Fibroblast of lung (primary cell): ENCODE measurements around the gene ATG4C. TPM values are rescaled to one million over a fixed set of nuclear protein-coding genes. Genes with fewer than 3 reads are reported as not detected.

Source experiments
- DNase-seq, 2 donors: peaks; one replicate each; pipeline versions ENCODE4 v3.0.0 to v3.0.0-alpha.2; 2010; ENCODE audit warnings: low read depth in 2 of 2
- H2AFZ ChIP-seq: 2 replicates; pipeline ENCODE4 v1.5.1; 2012; ENCODE audit warnings: low read length, control low read depth, inconsistent platforms
- H3K27ac ChIP-seq: 2 replicates; pipeline ENCODE4 v1.5.1; 2011; ENCODE audit warnings: low read length, control low read depth; ENCODE audit not compliant: insufficient read depth
- H3K27me3 ChIP-seq: 2 replicates; pipeline ENCODE4 v1.5.1; 2011; ENCODE audit warnings: mild to moderate bottlenecking, low read length; ENCODE audit not compliant: control insufficient read depth, insufficient read depth
- H3K36me3 ChIP-seq: 2 replicates; pipeline ENCODE4 v1.5.1; 2011; ENCODE audit warnings: low read length; ENCODE audit not compliant: control insufficient read depth, insufficient read depth
- H3K4me1 ChIP-seq: 2 replicates; pipeline ENCODE4 v1.5.1; 2011; ENCODE audit warnings: low read length; ENCODE audit not compliant: control insufficient read depth, insufficient read depth; ENCODE audit errors: extremely low read depth
- H3K4me2 ChIP-seq: 2 replicates; pipeline ENCODE4 v1.5.1; 2011; ENCODE audit warnings: low read length, control low read depth; ENCODE audit not compliant: insufficient read depth; ENCODE audit errors: extremely low read depth
- H3K4me3 ChIP-seq, 4 experiments: fragments of 200-600 bp in 1 of 4; sonication (generic) in 1 of 4; replicated peaks in 1 of 4; 2 replicates each; pipeline ENCODE4 v1.5.1; 2011 to 2016; ENCODE audit warnings: low read length in 4 of 4, low read depth in 3 of 4, mild to moderate bottlenecking in 3 of 4, control low read depth in 2 of 4, inconsistent platforms in 1 of 4, mixed read lengths in 1 of 4; ENCODE audit not compliant: insufficient read depth in 1 of 4; ENCODE audit errors: control extremely low read depth in 1 of 4
- H3K79me2 ChIP-seq: 2 replicates; pipeline ENCODE4 v1.5.1; 2012; ENCODE audit warnings: mild to moderate bottlenecking, low read length, inconsistent platforms; ENCODE audit not compliant: control insufficient read depth, insufficient read depth
- H3K9ac ChIP-seq: 2 replicates; pipeline ENCODE4 v1.5.1; 2011; ENCODE audit warnings: mild to moderate bottlenecking, low read length, control low read depth; ENCODE audit not compliant: insufficient read depth
- H3K9me3 ChIP-seq: 2 replicates; pipeline ENCODE4 v1.5.1; 2012; ENCODE audit warnings: low read depth, low read length; ENCODE audit not compliant: control insufficient read depth, insufficient read depth
- H4K20me1 ChIP-seq: 2 replicates; pipeline ENCODE4 v1.5.1; 2011; ENCODE audit warnings: low read length; ENCODE audit not compliant: control insufficient read depth, insufficient read depth; ENCODE audit errors: extremely low read depth
- EZH2 ChIP-seq: IDR thresholded peaks from 2 replicates; pipeline ENCODE4 v1.5.1; 2012; ENCODE audit warnings: low read length, control low read depth, mild to moderate bottlenecking; ENCODE audit errors: missing control alignments
- polyA plus RNA-seq, 2 donors: library from polyadenylated mRNA; depleted of rRNA in 1 of 2; stranded (reverse) in 1 of 2; unstranded in 1 of 2; fragments of >200 nt; gene quantifications; 2 replicates each; pipeline ENCODE4 v1.2.1, GENCODE V29; 2011 to 2012; ENCODE audit warnings: missing spikeins in 1 of 2
- total RNA-seq: library from RNA; depleted of rRNA; stranded (reverse); fragments of >200 nt; gene quantifications from 2 replicates; pipeline ENCODE4 v1.2.1, GENCODE V29; 2014
- TF ChIP-seq, protein P1 (sequence below), 2 donors: IDR thresholded peaks in 1 of 2; conservative IDR thresholded peaks in 1 of 2; 1 replicate in 1 of 2; 2 replicates in 1 of 2; pipeline ENCODE4 v1.5.1; 2011 to 2012; ENCODE audit warnings: low read length in 2 of 2, control low read depth in 1 of 2, inconsistent platforms in 1 of 2, low read depth in 1 of 2, mild to moderate bottlenecking in 1 of 2

ATG4C gene
- total and polyA plus RNA-seq, 2 donors (not counting 1 experiment from before 2014, with no cell fraction given): 9.0 to 12.1 TPM

DNA sequence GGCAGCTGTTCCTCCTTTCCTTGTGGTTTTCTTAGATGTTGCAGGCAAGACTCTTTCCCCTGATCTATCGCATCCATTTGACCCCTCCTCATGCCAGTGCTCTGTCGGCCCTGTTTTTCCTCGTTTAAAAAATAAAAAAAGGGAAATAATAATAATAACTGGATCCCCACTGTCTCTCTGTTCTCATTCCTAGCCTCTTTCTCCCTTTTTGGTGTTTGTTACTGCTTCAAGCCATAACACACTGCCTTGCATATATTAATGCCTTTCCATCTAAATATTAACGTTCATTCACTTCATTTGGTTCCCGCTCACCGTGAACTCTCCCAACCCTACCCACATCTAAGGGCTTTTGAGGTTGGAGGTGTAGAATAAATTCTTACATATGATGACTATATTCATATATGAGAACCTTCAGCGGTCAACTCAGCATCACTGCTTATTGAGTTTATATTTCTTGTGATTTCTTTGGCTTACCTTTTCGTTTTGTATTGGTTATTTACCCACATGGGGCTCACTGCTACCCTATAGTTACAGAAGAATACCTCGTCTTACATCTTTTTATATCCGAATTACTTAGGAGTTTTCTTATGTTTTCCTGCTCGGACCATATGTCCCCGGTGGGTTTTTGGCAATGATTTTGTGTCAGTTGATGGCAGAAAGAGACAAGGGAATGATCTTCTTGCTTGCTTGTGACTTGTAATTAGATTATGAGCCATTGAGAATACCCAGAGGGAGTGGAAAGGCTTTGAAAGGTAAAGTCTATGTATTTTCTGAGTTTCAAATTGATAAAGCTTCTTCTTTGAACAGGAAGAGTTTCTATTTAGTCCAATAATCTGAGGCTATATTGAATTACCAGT lies 805 bp downstream of the ATG4C start:
- Histone ChIP-seq H3K4me1 (no peaks in the 10 kb centered on the region), H3K36me3 (no peaks in the 10 kb centered on the region), H4K20me1 (no peaks in the 10 kb centered on the region), H2AFZ (peak overlapping the region; percentile 100), H3K27ac (peak overlapping the region; percentile 94), H3K79me2 (peaks cover 4% of the 10 kb centered on the region), H3K9ac (peak overlapping the region; percentile 82), H3K4me3 (peak overlapping the region; percentile 80 to 99 (median 92)), H3K4me2 (peak overlapping the region; percentile 91), H3K9me3 (no peaks in the 10 kb centered on the region), H3K27me3 (no peaks in the 10 kb centered on the region)
- peak in 1 of 2 donors; percentile 38 for DNase-seq
- TF ChIP-seq EZH2: no peak
- TF ChIP-seq, protein P1, sequence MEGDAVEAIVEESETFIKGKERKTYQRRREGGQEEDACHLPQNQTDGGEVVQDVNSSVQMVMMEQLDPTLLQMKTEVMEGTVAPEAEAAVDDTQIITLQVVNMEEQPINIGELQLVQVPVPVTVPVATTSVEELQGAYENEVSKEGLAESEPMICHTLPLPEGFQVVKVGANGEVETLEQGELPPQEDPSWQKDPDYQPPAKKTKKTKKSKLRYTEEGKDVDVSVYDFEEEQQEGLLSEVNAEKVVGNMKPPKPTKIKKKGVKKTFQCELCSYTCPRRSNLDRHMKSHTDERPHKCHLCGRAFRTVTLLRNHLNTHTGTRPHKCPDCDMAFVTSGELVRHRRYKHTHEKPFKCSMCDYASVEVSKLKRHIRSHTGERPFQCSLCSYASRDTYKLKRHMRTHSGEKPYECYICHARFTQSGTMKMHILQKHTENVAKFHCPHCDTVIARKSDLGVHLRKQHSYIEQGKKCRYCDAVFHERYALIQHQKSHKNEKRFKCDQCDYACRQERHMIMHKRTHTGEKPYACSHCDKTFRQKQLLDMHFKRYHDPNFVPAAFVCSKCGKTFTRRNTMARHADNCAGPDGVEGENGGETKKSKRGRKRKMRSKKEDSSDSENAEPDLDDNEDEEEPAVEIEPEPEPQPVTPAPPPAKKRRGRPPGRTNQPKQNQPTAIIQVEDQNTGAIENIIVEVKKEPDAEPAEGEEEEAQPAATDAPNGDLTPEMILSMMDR (conservative IDR thresholded peaks at IDR 0.05 in 1 of 2, IDR thresholded peaks at IDR 0.05 in 1 of 2; ENCODE audit: low read depth in 1 of 2, low read length in 2 of 2): no peak

DNA sequence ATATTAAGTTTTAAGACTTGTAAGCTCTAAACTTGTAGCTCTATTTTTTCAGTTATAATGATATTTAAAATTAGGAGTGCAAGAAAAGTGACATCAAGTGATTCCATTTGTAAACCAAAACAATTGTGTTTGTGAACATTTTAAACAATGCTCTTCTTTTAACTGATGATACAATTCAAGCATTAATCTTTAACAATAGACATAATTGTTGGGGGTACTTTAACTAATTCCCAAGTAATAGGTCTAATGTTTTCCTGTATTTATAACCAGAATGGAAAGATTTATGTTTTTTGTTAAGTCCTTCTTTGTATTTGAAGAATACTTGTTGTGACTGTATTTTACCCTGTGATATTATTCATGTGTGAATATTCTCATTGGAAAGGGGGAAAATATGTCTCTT lies 6.8 kb downstream of the ATG4C start:
- Histone ChIP-seq H3K4me3 (no peak overlapping the region), H3K27me3 (no peaks in the 10 kb centered on the region)
- TF ChIP-seq, protein P1 (conservative IDR thresholded peaks at IDR 0.05 in 1 of 2, IDR thresholded peaks at IDR 0.05 in 1 of 2; ENCODE audit: low read depth in 1 of 2, low read length in 2 of 2): no peak
- TF ChIP-seq EZH2: no peak

DNA sequence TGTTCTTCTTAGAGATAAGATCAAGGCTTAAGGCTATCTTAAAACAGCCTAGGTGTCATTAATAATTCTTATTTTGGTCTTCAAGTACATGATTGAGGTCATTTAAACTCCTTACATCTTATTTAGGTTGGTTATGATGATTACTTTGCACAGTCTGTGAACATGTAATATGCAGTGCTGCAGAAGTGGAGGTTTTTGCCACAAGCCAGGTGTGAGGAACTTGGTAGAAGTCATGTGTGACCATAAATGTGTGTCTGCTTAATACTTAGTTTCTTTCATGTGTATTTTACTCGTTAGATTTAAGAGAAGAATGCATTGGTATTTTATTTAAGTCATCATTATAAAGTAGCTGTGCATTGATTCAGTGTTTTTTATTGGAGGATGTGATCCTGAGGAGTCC lies 10.1 kb downstream of the ATG4C start:
- H3K36me3 ChIP-seq: no peaks in the 10 kb centered on the region
- H4K20me1 ChIP-seq: no peaks in the 10 kb centered on the region
- H3K27me3 ChIP-seq: no peaks in the 10 kb centered on the region
- TF ChIP-seq, protein P1 (conservative IDR thresholded peaks at IDR 0.05 in 1 of 2, IDR thresholded peaks at IDR 0.05 in 1 of 2; ENCODE audit: low read depth in 1 of 2, low read length in 2 of 2): no peak
- TF ChIP-seq EZH2: no peak
- no peak overlapping the region for H3K27ac ChIP-seq
- H3K4me3 ChIP-seq: no peak overlapping the region
- no peak overlapping the region for H3K4me2 ChIP-seq
- no peak for DNase-seq
- no peaks in the 10 kb centered on the region for H3K4me1 ChIP-seq
- H2AFZ ChIP-seq: no peak overlapping the region
- H3K9ac ChIP-seq: no peak overlapping the region
- H3K79me2 ChIP-seq: no peaks in the 10 kb centered on the region
- no peaks in the 10 kb centered on the region for H3K9me3 ChIP-seq

More for the DNA sequence above, 6.8 kb downstream of the ATG4C start:
- DNase-seq: no peak
- Histone ChIP-seq H2AFZ (no peak overlapping the region), H3K4me2 (no peak overlapping the region), H3K36me3 (no peaks in the 10 kb centered on the region), H3K4me1 (no peaks in the 10 kb centered on the region), H3K79me2 (no peaks in the 10 kb centered on the region), H3K9me3 (no peaks in the 10 kb centered on the region), H4K20me1 (no peaks in the 10 kb centered on the region), H3K9ac (no peak overlapping the region), H3K27ac (no peak overlapping the region)
